T-helper 22 cell (primary cell): ENCODE results near the gene TDRD12.
"Not testable (repeated sequence)": the region's sequence is repeated elsewhere in the genome, so short reads cannot be mapped to it uniquely, and the experiment has no call there.

Experiments
- DNase-seq: peaks from one replicate; pipeline ENCODE4 v3.0.0-alpha.2; 2020; ENCODE audit warnings: low read depth

Gene TDRD12

DNA sequence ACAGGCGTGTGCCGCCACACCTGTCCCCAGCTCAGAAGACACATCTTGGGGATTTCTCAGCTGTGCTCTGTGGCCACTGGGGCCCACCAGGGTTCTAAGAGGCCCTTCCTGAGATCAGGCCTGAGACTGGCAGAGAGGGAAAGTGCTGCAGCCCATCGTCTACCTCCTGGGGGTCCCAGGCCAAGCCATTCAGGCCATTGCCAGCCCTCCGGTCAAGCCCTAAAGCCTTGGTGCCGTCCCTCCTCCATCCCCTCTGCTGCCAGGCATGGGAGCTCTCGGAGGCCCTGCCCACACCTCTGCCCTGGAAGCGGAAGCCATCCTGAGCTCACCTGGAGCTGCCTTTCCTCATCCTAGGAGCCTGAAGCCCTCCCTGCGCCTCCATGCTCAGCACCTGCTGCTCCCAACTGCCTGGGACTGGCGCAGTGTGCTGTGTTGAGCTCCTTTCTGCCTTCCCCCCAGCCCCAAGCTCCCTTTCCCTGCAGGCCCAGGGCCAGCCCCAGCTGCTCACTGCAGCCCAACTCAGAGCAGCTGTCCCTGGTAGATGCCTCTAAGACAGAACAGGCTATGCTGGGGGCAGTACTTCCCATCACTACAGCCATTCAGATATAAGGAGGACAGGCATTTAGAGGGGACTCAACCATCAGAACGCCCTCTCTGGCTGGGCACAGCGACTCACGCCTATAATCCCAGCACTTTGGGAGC lies 147.1 kb downstream of the TDRD12 start:
- DNase-seq: no peak

DNA sequence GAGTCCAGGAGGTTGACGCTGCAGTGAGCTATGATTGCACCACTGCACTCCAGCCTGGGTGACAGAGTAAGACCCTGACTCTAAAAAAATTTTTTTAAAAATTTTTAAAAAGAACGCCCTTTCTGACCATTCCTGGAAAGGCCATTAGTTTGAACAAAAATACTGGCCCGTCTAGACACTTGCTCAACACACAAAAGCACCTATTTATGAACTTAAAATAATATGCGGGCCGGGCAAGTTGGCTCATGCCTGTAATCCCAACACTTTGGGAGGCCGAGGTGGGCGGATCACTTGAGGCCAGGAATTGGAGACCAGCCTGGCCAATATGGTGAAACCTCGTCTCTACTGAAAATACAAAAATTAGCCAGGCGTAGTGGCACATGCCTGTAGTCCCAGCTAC lies 147.9 kb downstream of the TDRD12 start:
- DNase-seq: not testable (repeated sequence)

DNA sequence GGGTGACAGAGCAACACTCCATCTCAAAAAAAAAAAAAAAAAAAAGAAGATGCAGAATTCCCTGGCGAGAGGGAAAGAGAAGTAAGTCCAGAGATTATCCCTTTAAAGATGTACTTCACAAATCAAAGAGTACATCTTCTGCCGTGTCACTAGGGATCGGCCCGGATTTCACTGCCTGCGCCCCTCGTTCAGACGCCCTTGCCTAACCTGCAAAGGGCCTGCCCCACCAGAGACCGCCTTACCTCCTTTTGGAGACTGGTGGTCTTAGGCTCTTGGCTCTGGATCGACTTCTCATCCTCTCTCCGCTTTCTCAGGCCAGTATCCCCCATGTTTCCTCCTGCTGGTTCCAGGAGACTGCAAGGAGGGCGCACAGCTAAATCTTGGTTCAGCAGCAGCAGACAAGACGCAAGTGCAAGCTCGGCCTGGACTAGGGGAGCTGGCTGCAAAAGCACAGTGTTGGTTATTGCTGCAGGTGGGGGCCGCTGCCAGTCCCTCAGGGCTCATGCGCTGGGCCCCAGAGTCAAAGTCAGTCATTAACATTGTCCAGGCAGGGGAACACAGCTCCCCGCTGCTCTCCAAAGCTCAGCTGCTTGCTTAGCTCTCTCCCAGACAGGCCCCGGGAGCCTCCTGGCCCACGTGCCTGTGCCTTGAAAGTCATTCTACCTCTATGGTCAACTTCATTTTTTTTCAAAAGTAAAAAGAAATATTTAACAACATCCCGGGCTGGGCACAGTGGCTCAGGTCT lies 148.8 kb downstream of the TDRD12 start:
- no peak for DNase-seq

DNA sequence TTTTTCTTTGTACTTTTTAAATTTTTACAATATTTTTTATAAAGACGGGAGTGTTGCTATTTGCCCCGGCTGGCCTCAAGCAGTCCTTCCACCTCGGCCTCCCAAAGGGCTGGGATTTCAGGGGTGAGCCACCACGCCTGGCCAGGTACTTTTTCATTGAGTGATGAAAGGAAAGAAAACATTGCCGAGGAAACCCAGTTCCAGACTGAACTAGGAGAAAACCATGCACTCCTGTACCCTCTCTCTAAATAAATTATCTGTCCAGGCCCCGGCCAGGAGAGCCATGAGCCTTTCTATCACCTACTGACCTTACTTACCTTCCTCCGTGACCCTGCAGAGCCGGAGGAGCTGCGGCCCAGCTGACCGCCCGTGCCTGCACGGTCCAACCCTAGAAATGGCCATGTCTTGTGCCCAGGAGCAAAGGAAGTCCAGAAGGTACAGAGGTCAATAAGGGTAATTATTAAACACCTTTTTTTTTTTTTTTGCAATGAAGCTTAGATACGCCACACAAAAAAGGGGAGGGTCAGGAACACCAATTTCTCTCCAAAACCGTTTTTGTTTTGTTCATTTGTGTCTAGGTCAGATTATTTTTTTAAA lies 149.9 kb downstream of the TDRD12 start, which contains the start of gene SLC7A9:
Gene SLC7A9, minus strand, starts transcription at position 399 of the 597 bp plus-strand sequence. CDS start 1,233 bp downstream, outside the sequence.
- no peak for DNase-seq

DNA sequence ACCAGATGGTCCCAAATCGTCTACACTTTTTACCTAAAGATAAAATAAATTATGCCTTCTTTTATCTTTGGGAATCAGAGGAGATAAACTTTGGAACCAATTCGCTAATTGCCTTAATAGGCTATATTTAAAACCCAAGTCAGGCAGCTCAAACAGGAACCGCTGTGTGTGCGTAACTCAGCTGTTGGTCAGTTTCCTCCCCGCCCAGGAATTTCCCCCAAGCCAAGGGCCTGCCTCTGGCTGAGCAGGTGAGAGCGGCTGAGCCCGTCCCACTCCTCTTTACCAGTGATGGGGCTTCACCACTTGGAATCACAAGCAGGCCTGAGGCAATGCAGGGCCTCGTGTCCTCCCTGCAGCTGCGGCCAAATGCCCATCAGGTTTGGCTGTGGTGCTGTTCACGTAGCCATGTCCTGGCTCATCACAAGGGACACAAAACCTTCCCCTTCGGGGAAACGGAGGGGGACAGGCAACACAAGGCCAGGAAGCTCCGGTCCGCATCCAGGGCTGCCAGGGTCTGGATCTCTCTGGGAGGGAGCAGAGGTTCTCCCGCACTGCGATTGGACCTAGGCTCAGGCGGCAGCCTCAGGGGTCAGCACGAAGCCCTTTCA lies 150.5 kb downstream of the TDRD12 start:
- DNase-seq: no peak

DNA sequence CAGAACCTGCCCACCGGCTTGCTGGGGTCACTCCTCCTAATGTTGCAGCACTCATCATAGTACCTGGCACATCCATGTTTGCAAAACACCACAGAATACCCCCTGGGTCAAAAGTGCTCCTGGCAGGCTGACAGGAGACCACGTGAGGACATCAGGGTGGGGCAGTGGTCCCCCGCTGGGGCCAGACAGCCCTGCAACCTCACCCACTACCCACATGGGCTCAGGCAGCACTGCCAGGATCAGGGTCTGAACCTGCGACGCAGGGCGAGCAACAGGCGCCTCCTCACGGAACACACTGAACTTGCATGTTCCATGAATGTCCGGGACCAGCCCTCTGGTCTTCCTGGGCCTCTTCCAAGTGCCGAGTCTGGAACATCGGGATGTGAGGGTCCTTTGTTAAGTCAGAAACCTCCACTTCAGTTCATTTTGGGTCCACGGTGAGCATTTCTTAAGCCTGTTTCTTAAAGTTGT lies 151.4 kb downstream of the TDRD12 start:
- no peak for DNase-seq

DNA sequence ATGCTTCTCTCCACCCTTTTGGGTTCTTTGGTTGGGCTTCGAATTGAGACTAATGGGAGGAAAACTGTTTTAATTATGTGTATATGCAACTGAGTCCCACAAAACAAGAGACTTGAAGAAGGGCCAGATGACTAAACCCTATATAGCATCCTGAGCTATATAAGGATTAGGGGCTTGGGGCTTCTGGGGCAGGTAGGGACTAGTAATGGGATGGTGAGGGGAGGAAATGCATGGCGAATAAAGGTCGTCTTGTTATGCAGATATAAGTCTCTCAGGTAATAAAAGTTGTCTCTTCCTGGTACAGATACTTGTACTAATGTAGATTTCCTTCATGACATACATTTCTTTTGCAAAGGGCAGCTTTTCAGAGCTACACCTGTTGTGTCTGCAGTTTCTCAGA lies 152.8 kb downstream of the TDRD12 start:
- no peak for DNase-seq

DNA sequence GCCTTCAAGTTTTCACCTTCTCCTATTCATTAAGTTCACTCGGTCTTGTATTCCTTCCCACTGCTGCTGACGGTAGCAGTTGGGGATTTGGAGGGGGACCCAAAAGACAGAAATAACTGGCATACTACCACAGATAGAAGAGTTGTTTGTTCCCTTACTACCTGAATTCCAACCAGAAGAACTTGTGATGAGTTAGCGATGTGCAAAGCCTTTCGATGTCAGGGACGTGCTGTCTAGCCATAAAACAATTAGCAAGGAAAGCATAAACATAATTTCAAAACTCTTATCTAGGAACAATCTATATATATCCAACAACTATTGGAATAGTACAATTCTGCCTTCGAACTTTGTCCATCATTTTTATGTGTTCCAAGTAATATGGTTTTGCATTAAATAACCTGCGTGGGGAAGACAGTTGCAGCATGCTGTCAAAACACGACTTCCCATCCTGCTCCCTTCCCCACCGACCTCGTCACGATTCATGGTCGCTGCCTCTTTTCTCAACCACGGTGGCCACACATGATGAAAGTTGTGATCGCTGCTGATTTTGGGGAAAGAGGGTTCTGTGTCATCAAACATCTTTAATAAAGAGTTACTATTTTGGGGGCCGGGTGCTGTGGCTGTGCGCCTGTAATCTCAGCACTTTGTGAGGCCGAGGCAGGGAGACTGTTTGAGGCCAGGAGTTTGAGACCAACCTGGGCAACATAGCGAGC lies 153.8 kb downstream of the TDRD12 start:
- no peak for DNase-seq

DNA sequence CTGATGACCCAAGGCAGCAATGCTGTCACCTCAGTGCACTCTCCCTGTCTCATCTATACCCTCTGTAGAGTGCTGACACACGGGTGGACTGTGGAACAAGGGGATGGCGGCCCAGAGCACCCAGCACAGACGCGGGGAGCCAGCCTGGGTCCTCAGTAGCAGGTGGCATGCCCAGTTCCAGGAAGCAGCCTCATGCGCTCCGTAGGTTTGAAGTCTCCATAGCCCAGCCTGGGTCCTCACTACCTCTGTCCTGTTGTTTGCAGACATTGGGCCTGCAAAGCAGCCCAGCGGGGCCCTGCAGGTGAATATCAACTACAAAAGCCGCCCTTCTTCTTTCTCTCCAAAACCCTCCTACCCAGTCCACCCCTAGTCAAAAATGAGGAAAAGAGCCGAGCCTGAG lies 155.0 kb downstream of the TDRD12 start:
- DNase-seq: no peak

DNA sequence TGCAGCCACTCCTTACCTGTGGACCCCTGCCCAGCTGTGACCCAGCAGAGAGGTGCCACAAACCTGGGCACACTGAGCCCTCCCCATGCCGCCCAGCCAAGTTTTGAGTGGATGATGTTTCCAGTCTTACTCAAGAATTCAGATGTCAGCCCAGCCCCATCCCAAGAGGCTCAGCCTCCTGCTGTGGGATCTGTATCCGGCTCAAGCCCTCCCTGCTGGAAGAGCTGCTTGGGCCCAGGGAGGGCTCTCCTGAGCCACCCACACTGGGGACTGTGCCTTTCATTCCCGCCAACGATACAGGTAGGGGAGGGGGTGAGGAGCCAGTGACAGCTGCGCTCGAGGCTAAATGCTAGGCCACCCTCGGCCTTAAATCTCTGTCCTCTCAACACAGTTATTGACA lies 155.9 kb downstream of the TDRD12 start:
- DNase-seq: no peak

DNA sequence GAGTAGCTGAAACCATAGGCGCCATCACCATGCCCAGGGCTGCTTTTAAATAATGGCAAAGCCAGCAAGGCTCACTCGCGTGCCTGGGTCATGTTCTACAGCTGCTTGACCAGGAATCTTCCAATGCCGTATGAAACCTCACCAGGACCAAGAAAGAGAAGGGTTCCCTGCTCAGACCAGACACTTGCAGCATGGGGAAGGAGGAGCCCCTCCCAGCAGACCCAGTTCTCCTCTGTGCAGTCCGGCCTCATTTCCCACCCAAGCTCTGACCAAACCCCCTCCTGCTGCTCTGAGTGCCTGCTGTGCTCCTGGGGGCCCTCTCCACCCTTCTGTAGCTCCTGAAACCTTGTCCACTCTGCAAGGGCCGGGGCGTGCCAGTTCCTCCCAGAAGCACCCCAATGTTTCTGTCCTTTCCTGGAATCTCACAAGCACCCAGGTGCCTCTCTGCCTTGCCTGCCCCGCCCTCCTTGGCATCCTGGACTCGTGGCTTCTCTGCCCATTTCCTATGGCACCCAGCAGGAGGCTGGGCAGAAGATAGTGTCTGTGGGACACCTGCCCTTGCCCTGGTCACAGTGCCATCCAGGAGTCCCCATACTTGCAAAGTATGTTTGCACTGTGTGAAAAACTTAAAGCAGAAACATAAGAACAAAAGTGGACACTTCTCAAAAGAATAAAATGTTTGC lies 156.8 kb downstream of the TDRD12 start:
- DNase-seq: no peak

DNA sequence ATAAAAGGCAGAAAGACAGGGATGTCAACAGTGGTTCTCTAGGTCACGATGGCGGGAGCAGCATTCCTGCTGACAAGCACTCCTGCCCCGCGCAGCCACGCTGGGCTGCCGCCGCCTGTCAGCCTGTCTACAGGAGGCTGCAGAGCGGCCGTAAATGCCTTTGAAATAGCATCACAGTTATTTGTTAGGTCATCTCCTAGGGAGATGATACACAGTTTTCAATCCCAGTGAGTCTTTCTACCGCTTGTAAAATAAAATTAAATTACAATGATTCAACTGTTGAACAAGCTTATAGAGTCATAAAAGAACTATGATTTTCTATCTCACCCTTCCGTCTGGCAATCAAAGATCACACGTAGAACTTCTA lies 157.3 kb downstream of the TDRD12 start:
- DNase-seq: no peak
